ENCODE measurements around the gene ATP2B1. TPM values are rescaled to one million over a fixed set of nuclear protein-coding genes. Genes with fewer than 3 reads are reported as not detected.

The ATP2B1 gene
- total RNA-seq, 1 donor from 2014 or later = 105 TPM

DNA sequence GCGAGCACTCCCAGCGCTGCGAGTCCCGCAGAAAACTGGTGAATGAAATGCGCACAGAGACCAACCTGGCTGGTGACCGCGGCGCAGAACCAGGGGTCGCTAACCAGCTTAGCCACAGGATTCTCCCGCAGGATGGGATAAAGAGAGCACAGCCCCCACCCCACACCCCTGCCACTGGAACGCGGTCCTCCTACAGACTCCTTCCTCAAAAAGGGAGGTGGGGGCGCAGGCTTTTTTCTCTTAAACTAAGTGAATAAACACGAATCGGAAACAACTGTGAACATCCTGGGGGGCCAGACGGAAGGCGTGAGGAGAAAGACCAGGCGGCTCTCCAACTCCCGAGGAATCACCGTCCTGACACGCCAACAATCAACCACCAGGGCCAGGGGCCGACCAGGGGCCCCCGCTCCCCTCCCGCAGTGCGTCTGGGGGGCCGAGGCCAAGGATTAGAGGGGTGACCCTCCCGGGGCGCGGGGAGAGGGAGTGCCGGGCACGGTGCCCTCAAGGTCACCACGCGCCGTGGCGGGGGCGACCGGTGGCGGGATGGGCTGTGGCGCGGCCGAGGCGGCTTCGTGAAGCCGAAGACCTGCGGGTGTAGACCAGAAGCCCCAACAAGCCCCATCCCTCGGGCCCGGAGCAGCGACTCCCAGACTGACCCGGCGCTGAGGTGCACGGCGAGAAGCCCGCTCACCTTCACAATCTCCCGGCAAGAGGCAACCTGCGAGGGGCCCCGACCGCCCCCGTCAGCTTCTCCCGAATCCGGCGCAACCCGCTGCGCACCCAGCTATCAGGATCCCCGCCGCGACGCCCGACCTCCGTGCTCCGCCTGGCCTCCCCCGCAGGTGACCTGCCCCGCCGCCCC lies 704 bp downstream of the ATP2B1 start:
- TF ChIP-seq, protein P1, sequence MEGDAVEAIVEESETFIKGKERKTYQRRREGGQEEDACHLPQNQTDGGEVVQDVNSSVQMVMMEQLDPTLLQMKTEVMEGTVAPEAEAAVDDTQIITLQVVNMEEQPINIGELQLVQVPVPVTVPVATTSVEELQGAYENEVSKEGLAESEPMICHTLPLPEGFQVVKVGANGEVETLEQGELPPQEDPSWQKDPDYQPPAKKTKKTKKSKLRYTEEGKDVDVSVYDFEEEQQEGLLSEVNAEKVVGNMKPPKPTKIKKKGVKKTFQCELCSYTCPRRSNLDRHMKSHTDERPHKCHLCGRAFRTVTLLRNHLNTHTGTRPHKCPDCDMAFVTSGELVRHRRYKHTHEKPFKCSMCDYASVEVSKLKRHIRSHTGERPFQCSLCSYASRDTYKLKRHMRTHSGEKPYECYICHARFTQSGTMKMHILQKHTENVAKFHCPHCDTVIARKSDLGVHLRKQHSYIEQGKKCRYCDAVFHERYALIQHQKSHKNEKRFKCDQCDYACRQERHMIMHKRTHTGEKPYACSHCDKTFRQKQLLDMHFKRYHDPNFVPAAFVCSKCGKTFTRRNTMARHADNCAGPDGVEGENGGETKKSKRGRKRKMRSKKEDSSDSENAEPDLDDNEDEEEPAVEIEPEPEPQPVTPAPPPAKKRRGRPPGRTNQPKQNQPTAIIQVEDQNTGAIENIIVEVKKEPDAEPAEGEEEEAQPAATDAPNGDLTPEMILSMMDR (IDR thresholded peaks at IDR 0.05; ENCODE audit: unreplicated experiment) = peak; percentile 21
- H3K36me3 Mint-ChIP-seq (ENCODE audit: insufficient read depth) = no peaks in the 10 kb centered on the region
- peak overlapping the region; percentile 98 for H3K27ac Mint-ChIP-seq
- peak overlapping the region; percentile 98 for H3K4me3 Mint-ChIP-seq (ENCODE audit: low read depth)
- no peaks in the 10 kb centered on the region for H3K27me3 Mint-ChIP-seq
- DNase-seq (ENCODE audit: low spot score, unreplicated experiment) = peak; percentile 24
- no peaks in the 10 kb centered on the region for H3K9me3 Mint-ChIP-seq (ENCODE audit: low read depth)
- peaks cover 44% of the 10 kb centered on the region for H3K4me1 Mint-ChIP-seq (ENCODE audit: low read depth)

GRCh38 chr12:89706986-89707702 lies 1.5 kb downstream of the ATP2B1 start:
- DNase-seq (ENCODE audit: low spot score, unreplicated experiment) = no peak
- Mint-ChIP-seq H3K4me3 (ENCODE audit: low read depth) (peak overlapping the region; percentile 98), H3K27me3 (no peaks in the 10 kb centered on the region), H3K4me1 (ENCODE audit: low read depth) (peaks cover 46% of the 10 kb centered on the region), H3K9me3 (ENCODE audit: low read depth) (no peaks in the 10 kb centered on the region), H3K36me3 (ENCODE audit: insufficient read depth) (no peaks in the 10 kb centered on the region), H3K27ac (peak overlapping the region; percentile 98)
- TF ChIP-seq, protein P1 (IDR thresholded peaks at IDR 0.05; ENCODE audit: unreplicated experiment) = no peak

DNA sequence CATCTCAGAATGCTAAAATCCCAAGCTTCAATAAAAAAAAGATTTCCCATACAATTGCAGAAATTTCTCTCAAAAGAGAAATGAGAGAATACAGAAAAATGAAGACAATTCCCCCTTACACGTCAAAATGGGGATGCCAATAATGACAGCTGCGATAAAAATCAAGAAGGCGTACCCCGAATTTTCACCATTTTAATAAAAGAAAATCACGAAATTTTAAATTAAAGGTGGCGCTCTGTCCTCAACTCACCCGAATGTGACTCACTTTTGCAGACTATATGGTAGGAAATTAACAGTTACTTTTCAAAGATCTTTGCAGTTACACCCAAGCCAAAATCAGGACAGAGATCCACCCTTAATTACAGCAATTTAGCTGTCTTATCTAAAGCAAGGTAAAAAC lies 2.1 kb downstream of the ATP2B1 start:
- Mint-ChIP-seq H3K36me3 (ENCODE audit: insufficient read depth) (no peaks in the 10 kb centered on the region), H3K9me3 (ENCODE audit: low read depth) (no peaks in the 10 kb centered on the region), H3K4me1 (ENCODE audit: low read depth) (peaks cover 47% of the 10 kb centered on the region), H3K4me3 (ENCODE audit: low read depth) (peak overlapping the region; percentile 98), H3K27me3 (no peaks in the 10 kb centered on the region), H3K27ac (no peak overlapping the region)
- TF ChIP-seq, protein P1 (IDR thresholded peaks at IDR 0.05; ENCODE audit: unreplicated experiment) = no peak
- DNase-seq (ENCODE audit: low spot score, unreplicated experiment) = no peak

- Mint-ChIP-seq H3K27me3 (no peaks in the 10 kb centered on the region), H3K9me3 (ENCODE audit: low read depth) (no peaks in the 10 kb centered on the region), H3K36me3 (ENCODE audit: insufficient read depth) (no peaks in the 10 kb centered on the region), H3K4me1 (ENCODE audit: low read depth) (peaks cover 47% of the 10 kb centered on the region), H3K27ac (no peak overlapping the region), H3K4me3 (ENCODE audit: low read depth) (no peak overlapping the region)
- TF ChIP-seq, protein P1 (IDR thresholded peaks at IDR 0.05; ENCODE audit: unreplicated experiment) = no peak
- DNase-seq (ENCODE audit: low spot score, unreplicated experiment) = no peak
These were observed 4.2 kb downstream of the ATP2B1 start for GRCh38 chr12:89704457-89704856.

- no peaks in the 10 kb centered on the region for H3K27me3 Mint-ChIP-seq
- H3K4me1 Mint-ChIP-seq (ENCODE audit: low read depth) = peaks cover 47% of the 10 kb centered on the region
- H3K9me3 Mint-ChIP-seq (ENCODE audit: low read depth) = no peaks in the 10 kb centered on the region
- DNase-seq (ENCODE audit: low spot score, unreplicated experiment) = no peak
- no peaks in the 10 kb centered on the region for H3K36me3 Mint-ChIP-seq (ENCODE audit: insufficient read depth)
- TF ChIP-seq, protein P1 (IDR thresholded peaks at IDR 0.05; ENCODE audit: unreplicated experiment) = no peak
- no peak overlapping the region for H3K27ac Mint-ChIP-seq
- no peak overlapping the region for H3K4me3 Mint-ChIP-seq (ENCODE audit: low read depth)
These were observed 4.9 kb downstream of the ATP2B1 start for GRCh38 chr12:89703768-89704167.
